Thymus (tissue), 11 donors: ENCODE results near the gene ICA1. TPM values are rescaled to one million over a fixed set of nuclear protein-coding genes. Genes with fewer than 3 reads are reported as not detected.

Experiments
- DNase-seq, 9 donors: peaks; one replicate each; pipeline ENCODE4 v3.0.0-alpha.2; 2013; ENCODE audit warnings: low spot score in 9 of 9, low read depth in 6 of 9, missing footprints in 1 of 9
- H3K27ac ChIP-seq, 2 donors: one replicate each; pipeline ENCODE4 v1.5.1; 2013; ENCODE audit warnings: control low read depth in 1 of 2, low read depth in 1 of 2, low read length in 1 of 2, mild to moderate bottlenecking in 1 of 2, moderate library complexity in 1 of 2
- H3K27me3 ChIP-seq, 2 donors: one replicate each; pipeline ENCODE4 v1.5.1; 2013; ENCODE audit warnings: low read length in 1 of 2; ENCODE audit not compliant: control insufficient read depth in 2 of 2, insufficient read depth in 1 of 2
- H3K36me3 ChIP-seq, 2 donors: one replicate each; pipeline ENCODE4 v1.5.1; 2013; ENCODE audit warnings: low read length in 1 of 2, mild to moderate bottlenecking in 1 of 2, moderate library complexity in 1 of 2; ENCODE audit not compliant: control insufficient read depth in 2 of 2, insufficient read depth in 2 of 2
- H3K4me1 ChIP-seq, 2 donors: one replicate each; pipeline ENCODE4 v1.5.1; 2013; ENCODE audit warnings: low read length in 2 of 2; ENCODE audit not compliant: control insufficient read depth in 2 of 2, insufficient read depth in 2 of 2
- H3K4me3 ChIP-seq, 2 donors: one replicate each; pipeline ENCODE4 v1.5.1; 2013; ENCODE audit warnings: low read length in 2 of 2, control low read depth in 1 of 2, mild to moderate bottlenecking in 1 of 2
- H3K9me3 ChIP-seq, 2 donors: one replicate each; pipeline ENCODE4 v1.5.1; 2013; ENCODE audit warnings: low read length in 1 of 2, mild to moderate bottlenecking in 1 of 2; ENCODE audit not compliant: control insufficient read depth in 2 of 2, insufficient read depth in 1 of 2
- WGBS: extraction: QIAGEN DNeasy Blood & Tissue Kit; methylation state at CpG from one replicate; pipeline ENCODE4 v1.1.7; 2013; 5-methylcytosine and 5-hydroxymethylcytosine counted together
- polyA plus RNA-seq: library from polyadenylated mRNA; stranded (reverse); fragments of 200-250 nt; gene quantifications from one replicate; pipeline ENCODE4 v1.2.3, GENCODE V29; 2013
- total RNA-seq: library from RNA; stranded (reverse); fragments of 120-200 nt; gene quantifications from one replicate; pipeline ENCODE4 v1.2.4, GENCODE V29; 2013
- donor health status: healthy.

ICA1 gene
- total and polyA plus RNA-seq, 2 donors, result 6.3 to 18.5 TPM

DNA sequence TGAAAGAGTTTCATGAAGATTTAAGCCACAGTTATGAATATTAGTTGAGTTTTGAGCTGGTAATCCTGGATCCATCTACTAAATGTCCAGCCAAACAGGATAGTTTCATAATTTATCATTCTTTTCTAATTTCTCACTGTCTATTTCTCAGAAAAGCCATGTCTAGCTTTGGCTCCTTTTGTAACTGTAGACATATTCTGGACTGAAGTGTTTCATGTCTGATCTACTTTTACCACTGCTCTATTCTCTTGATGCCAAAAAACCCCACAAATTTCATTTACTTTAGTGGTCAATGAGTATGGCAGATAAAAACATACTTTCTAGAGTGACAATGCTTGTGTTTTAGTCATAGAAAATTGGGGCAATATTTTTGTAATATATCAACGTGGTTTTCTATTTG, 61.2 kb downstream of the ICA1 start:
- Histone ChIP-seq H3K27me3 (no peaks in the 10 kb centered on the region), H3K4me3 (no peak overlapping the region), H3K36me3 (no peaks in the 10 kb centered on the region), H3K9me3 (no peaks in the 10 kb centered on the region), H3K4me1 (peaks cover 0 to 6% of the 10 kb centered on the region in 2 donors), H3K27ac (no peak overlapping the region)
- DNase-seq, result no peak
- WGBS, result 99% methylated on average over 1 of the region's 1 CpG

DNA sequence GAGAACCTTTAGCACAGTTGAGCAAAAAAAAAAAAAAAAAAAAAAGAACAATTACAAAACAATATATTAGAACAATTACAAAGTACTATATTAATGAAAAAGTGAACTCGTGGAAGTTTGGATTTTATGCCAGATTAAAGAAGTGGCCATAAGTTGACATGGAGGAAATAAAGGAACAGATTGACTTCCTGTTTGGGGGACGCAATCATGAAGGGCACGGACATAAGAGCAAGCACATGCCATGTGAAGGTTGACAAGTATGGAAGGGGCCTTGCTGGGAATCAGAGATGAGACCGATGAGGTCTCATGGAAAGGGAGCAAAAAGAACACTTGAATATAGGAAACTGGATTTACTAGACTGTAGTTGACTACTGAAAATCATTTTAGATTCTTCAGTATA, 61.7 kb downstream of the ICA1 start:
- H3K27me3 ChIP-seq, result no peaks in the 10 kb centered on the region
- WGBS, result 55% methylated on average over 4 of the region's 4 CpGs
- no peak overlapping the region for H3K4me3 ChIP-seq
- no peak for DNase-seq
- H3K27ac ChIP-seq, result no peak overlapping the region
- no peaks in the 10 kb centered on the region for H3K36me3 ChIP-seq
- H3K4me1 ChIP-seq, result peaks cover 0 to 6% of the 10 kb centered on the region in 2 donors
- H3K9me3 ChIP-seq, result no peaks in the 10 kb centered on the region

DNA sequence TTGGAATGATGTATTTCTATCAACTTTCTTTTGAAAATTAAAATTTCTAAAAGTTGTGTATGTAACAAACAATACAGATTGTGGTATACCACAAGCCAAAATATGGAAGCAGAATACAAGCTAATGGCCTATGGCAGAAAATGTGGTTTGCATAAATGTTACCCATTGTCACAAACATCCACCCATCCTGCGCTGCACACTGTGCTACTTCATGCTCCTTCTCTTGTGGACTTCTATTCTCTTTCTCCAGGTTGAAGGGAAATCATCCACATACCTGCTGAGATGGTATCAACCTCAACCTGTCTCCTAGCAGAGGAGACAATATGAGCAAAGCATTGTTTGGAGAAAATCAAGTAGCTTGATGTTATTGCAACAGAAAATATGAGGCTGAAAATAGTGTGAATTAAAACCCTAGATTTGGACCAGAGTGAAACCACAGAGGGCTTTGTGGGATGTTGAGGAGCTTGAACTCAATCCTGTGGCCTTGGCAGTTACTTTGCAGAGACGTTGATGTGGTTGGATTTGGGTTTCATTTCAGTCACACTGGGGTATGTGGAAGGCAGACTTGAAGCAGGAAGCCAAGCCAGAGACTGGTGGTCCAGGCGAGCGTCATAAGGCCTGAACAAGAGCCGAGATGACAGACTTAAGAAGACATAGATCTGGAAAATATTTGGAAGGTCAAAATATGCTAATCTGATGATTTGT, 63.8 kb downstream of the ICA1 start:
- H3K9me3 ChIP-seq, result no peaks in the 10 kb centered on the region
- WGBS, result 66% methylated on average over 5 of the region's 5 CpGs
- H3K27ac ChIP-seq, result no peak overlapping the region
- H3K4me1 ChIP-seq, result peaks cover 0 to 6% of the 10 kb centered on the region in 2 donors
- peak in 1 of 9 donors; percentile 46 for DNase-seq
- no peaks in the 10 kb centered on the region for H3K36me3 ChIP-seq
- H3K4me3 ChIP-seq, result no peak overlapping the region
- H3K27me3 ChIP-seq, result no peaks in the 10 kb centered on the region

DNA sequence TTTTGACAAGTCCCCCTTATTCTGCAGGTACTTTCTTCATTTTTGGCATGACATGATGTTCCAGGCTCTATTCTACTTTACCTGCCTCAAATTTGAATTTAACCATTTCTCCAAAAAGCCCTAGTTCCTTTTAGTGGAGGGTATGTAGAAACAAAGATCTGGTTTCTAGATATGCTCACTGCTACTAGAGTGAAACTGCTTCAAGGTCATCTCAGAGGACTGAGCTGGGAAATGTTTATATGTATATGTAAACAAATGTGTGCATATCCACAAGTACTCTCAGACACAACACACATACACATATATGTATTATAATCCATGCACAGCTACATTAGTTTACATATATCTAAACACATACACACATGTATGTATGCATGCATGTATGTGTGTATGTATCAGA, 69.1 kb downstream of the ICA1 start:
- Histone ChIP-seq H3K27ac (no peak overlapping the region), H3K4me1 (peaks cover 0 to 2% of the 10 kb centered on the region in 2 donors), H3K4me3 (no peak overlapping the region), H3K36me3 (no peaks in the 10 kb centered on the region), H3K9me3 (no peaks in the 10 kb centered on the region), H3K27me3 (no peaks in the 10 kb centered on the region)
- DNase-seq, result no peak

DNA sequence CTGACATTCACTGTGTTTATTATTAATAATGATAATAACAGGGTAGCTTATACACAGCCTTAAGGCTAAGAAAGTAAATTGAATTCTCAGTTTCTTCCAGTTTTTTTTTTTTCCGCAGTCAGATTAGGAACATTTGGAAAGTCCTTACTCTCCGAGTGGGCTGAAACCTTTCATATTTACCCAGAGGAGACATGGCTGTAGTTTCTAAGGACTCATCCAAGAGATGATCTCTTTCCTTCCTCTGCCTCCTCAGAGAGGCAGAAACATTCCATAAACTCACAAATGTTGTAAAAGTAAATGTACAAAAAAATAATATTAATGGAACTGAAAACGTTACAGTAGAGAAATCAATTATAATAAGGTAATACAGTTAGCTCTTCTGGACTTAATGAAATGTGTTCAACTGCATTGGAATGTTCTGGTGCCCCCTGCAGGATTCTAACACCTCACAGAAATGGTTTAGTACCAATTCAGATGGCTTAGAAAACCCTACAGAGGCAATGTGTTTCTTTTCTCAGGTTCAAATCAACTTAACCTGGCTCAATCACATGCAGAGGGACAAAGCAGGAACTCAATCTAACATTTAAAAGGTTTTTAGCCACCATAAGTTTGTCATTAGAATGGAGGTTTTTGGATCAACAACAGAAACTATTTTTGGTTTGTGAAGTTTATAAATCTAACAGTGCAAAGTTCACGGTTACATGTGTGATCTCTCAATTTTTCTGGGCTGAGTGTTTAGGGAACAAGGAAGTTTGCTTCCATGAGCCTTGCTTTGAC, 71.7 kb downstream of the ICA1 start:
- H3K27ac ChIP-seq, result no peak overlapping the region
- peak; percentile 32 to 93 (median 70) for DNase-seq
- no peak overlapping the region for H3K4me3 ChIP-seq
- H3K36me3 ChIP-seq, result no peaks in the 10 kb centered on the region
- H3K9me3 ChIP-seq, result no peaks in the 10 kb centered on the region
- no peaks in the 10 kb centered on the region for H3K27me3 ChIP-seq
- peaks cover 0 to 2% of the 10 kb centered on the region in 2 donors for H3K4me1 ChIP-seq
- WGBS, result 52% methylated on average over 4 of the region's 4 CpGs

DNA sequence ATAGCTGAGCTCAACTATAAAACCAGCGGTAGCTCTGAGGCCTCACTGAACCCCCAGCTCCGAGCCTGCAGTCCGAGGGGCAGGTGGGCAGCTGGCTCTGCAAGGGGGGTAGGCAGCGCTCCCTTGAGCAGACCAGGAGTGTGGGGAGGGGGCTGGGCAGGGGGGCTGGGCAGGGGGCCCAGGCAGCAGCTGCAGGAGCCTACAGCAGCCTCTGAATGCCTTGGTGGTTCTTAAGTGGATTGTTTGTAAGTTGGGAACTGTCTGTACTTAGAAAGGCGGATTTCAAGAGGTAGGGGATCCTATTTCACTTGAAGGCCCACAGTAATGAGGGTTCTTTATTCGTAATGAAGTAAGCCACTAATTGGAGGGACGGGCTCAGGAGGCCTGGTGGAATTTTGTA, 72.3 kb downstream of the ICA1 start:
- H3K9me3 ChIP-seq, result no peaks in the 10 kb centered on the region
- no peaks in the 10 kb centered on the region for H3K36me3 ChIP-seq
- no peak overlapping the region for H3K27ac ChIP-seq
- H3K27me3 ChIP-seq, result no peaks in the 10 kb centered on the region
- H3K4me1 ChIP-seq, result peaks cover 0 to 2% of the 10 kb centered on the region in 2 donors
- DNase-seq, result no peak
- WGBS, result 96% methylated on average over 7 of the region's 7 CpGs
- H3K4me3 ChIP-seq, result no peak overlapping the region

DNA sequence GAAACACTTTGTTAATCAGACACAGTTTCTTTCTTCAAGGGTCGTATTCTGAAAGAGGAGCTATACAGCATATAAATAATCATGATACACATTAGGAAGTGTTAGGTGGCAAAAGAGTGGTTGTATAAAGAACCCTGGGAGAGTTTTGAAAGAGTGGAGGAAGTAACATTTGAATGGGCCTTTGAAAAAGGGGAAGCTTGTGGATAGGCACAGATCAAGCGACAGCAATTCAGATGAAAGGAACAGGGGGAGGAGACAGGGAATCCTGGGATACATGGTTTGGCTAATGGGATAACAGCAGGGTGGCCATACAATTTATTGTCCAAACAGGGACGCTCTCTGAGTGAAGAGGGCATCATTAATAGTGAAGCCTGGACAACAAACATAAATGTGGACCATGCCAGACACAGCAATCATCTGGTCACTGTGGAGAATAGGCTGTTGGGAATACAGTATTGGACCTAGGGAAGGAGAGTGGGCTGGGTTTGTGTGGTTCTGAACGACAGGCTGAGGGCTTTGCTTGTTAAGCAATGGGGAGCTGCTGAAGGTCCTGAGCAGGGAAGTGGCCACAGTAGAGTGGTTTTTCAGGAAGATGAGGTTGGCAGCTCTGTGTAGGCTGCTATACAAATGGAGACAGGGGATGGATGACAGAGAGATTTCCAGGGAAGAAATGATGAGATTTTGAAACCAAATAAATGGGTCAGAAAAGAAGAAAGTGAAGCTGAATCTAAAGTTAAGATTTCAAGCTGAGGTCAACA, 75.9 kb downstream of the ICA1 start:
- Histone ChIP-seq H3K27me3 (no peaks in the 10 kb centered on the region), H3K9me3 (no peaks in the 10 kb centered on the region), H3K4me3 (no peak overlapping the region), H3K36me3 (no peaks in the 10 kb centered on the region), H3K27ac (no peak overlapping the region), H3K4me1 (peaks cover 0 to 2% of the 10 kb centered on the region in 2 donors)
- no peak for DNase-seq
- 54% methylated on average over 4 of the region's 4 CpGs for WGBS

DNA sequence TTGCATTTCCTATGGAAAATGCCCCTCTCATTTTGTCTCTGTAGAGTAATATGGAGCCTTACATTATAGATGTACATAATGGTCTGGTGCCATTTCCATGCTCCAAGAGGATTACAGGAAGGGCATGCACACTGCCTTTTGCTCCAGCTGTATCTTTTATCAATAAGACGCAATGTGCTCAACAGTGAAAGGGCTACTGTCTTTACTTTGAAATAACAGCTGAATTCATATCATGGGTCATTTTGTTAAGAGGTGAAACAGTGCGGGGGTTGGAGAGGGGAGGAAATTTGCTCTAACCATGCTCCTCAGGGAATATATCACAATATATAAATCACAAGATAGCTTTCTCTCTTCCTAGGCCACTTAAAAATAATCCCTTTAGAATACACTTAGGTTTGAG, 77.7 kb downstream of the ICA1 start:
- WGBS, result 100% methylated on average over 2 of the region's 2 CpGs
- H3K27ac ChIP-seq, result no peak overlapping the region
- no peaks in the 10 kb centered on the region for H3K36me3 ChIP-seq
- DNase-seq, result no peak
- H3K27me3 ChIP-seq, result no peaks in the 10 kb centered on the region
- H3K9me3 ChIP-seq, result no peaks in the 10 kb centered on the region
- H3K4me3 ChIP-seq, result no peak overlapping the region
- no peaks in the 10 kb centered on the region for H3K4me1 ChIP-seq

DNA sequence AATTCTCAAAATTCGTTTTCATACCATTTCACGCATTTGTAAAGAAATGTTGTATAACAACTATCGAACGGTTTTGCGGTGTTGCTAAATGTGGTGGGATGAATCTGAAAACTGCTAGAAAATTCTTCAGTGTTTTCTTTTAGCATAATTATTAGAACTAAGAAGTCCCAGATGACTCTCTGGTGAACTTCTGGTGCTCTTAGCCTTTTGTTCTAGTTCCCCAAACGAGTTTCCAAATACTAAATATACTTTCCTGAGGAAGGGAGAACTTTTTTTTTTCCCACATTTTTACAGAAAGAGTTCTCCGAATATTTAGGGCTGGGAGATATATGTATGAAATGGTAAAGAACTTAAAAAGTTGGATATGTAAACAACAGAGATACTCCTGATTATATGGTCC, 82.5 kb downstream of the ICA1 start:
- Histone ChIP-seq H3K36me3 (no peaks in the 10 kb centered on the region), H3K27ac (no peak overlapping the region), H3K9me3 (no peaks in the 10 kb centered on the region), H3K27me3 (no peaks in the 10 kb centered on the region), H3K4me3 (no peak overlapping the region), H3K4me1 (peaks cover 3 to 25% of the 10 kb centered on the region in 2 donors)
- DNase-seq, result no peak
- WGBS, result 90% methylated on average over 7 of the region's 7 CpGs
